Smooth muscle cell (in vitro differentiated cells): ENCODE results near the gene LY9. TPM values are rescaled to one million over a fixed set of nuclear protein-coding genes. Genes with fewer than 3 reads are reported as not detected.

Experiments
- DNase-seq: peaks from one replicate; lab custom pipeline; 2025; ENCODE audit not compliant: unreplicated experiment; lab: John Stamatoyannopoulos, UW
- H2AFZ ChIP-seq: fragments of 200-600 bp; sonication (generic); 2 replicates; pipeline ENCODE4 v1.6.0; 2016; ENCODE audit warnings: antibody characterized with exemption, low read depth, mild to moderate bottlenecking
- H3F3A ChIP-seq: fragments of 200-600 bp; sonication (generic); 2 replicates; pipeline ENCODE4 v1.6.0; 2017; ENCODE audit warnings: antibody characterized with exemption, low read depth
- H3K27ac ChIP-seq: fragments of 200-600 bp; sonication (generic); 2 replicates; pipeline ENCODE4 v1.5.1; 2016; ENCODE audit warnings: low read depth, mild to moderate bottlenecking
- H3K27me3 ChIP-seq: fragments of 200-600 bp; sonication (generic); 2 replicates; pipeline ENCODE4 v1.6.1; 2016; ENCODE audit warnings: low read depth, mild to moderate bottlenecking
- H3K36me3 ChIP-seq: fragments of 200-600 bp; sonication (generic); 2 replicates; pipeline ENCODE4 v1.5.1; 2016; ENCODE audit warnings: low read depth
- H3K4me1 ChIP-seq: fragments of 200-600 bp; sonication (generic); 2 replicates; pipeline ENCODE4 v1.5.1; 2016; ENCODE audit warnings: low read depth
- H3K4me2 ChIP-seq: fragments of 200-600 bp; sonication (generic); 2 replicates; pipeline ENCODE4 v1.6.0; 2016; ENCODE audit warnings: mild to moderate bottlenecking
- H3K4me3 ChIP-seq: fragments of 200-600 bp; sonication (generic); 2 replicates; pipeline ENCODE4 v1.5.1; 2016; ENCODE audit warnings: mild to moderate bottlenecking
- H3K79me2 ChIP-seq: fragments of 200-600 bp; sonication (generic); 2 replicates; pipeline ENCODE4 v1.6.0; 2016; ENCODE audit warnings: low read depth, mild to moderate bottlenecking
- H3K9ac ChIP-seq: fragments of 200-600 bp; sonication (generic); 2 replicates; pipeline ENCODE4 v1.6.0; 2016; ENCODE audit warnings: low read depth
- H3K9me3 ChIP-seq: fragments of 200-600 bp; sonication (generic); replicated peaks from 2 replicates; pipeline ENCODE4 v1.5.1; 2016; ENCODE audit warnings: low read depth
- H4K20me1 ChIP-seq: fragments of 200-600 bp; sonication (generic); 2 replicates; pipeline ENCODE4 v1.6.0; 2016; ENCODE audit warnings: low read depth
- WGBS: methylation state at CpG from one replicate; pipeline ENCODE4 v1.1.7; 2016; ENCODE audit warnings: low lambda C conversion rate; 5-methylcytosine and 5-hydroxymethylcytosine counted together
- polyA plus RNA-seq: library from polyadenylated mRNA; unstranded; fragments of >200 nt; fragmentation: Nextera tagmentation; extraction: Ambion mirVana; gene quantifications from 2 replicates; pipeline ENCODE4 v1.2.1, GENCODE V29; 2016
- total RNA-seq: library from RNA; depleted of rRNA; stranded (reverse); fragments of >200 nt; gene quantifications from 2 replicates; pipeline ENCODE4 v1.2.3, GENCODE V29; 2014
- TF ChIP-seq, protein P1 (sequence below): fragments of 200-600 bp; sonication (generic); IDR thresholded peaks from 2 replicates; pipeline ENCODE4 v1.5.1; 2017; ENCODE audit warnings: borderline replicate concordance, mild to moderate bottlenecking, antibody characterized with exemption; ENCODE audit not compliant: insufficient read depth, poor library complexity, severe bottlenecking

Gene LY9
- total and polyA plus RNA-seq, 2 experiments from 2014 or later: not detected

DNA sequence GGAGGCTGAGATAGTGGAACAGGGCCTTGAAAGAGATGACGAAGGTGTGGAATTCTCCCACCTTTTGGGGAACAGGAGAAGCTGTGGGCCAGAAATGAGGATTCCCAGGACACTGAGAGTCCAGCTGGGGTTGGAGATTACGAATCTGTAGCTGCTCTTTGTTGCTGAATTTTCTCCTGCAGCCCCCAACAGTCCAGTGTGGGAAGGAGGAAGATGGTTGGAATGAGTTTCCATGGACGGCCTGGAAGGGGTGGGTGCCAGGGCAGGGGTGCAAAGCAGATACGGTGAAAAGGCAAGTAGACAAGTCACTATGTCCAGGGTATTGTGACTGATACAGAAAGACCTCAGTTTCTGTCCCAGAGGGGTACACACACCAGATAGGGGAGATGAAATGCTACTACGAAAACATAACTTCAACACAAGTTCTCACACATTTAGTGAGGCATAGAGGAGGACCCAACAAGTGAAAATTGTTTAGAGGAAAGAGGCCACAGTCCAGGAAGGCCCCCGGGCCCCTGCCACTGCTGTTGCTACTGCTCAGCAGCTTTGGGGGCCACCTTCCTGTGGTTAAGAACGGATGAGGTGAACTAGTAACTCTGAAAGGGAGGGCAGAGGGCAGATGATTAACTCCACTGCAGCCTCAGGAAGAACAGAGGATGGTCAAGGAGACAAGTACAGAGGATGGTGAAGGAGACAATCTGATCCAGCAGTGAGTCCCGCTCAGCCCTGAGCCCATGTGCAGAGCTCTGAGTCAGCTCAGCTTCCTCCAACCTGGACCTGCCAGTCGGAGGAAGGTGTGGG, 59.4 kb downstream of the LY9 start:
- H2AFZ ChIP-seq: no peak overlapping the region
- H3K27me3 ChIP-seq: no peaks in the 10 kb centered on the region
- no peak for DNase-seq
- no peaks in the 10 kb centered on the region for H3K4me1 ChIP-seq
- H3K9ac ChIP-seq: no peak overlapping the region
- H3K79me2 ChIP-seq: no peaks in the 10 kb centered on the region
- H3K36me3 ChIP-seq: no peaks in the 10 kb centered on the region
- H4K20me1 ChIP-seq: no peaks in the 10 kb centered on the region
- H3K9me3 ChIP-seq: no peaks in the 10 kb centered on the region
- no peak overlapping the region for H3K4me2 ChIP-seq
- no peaks in the 10 kb centered on the region for H3F3A ChIP-seq
- H3K27ac ChIP-seq: no peak overlapping the region
- H3K4me3 ChIP-seq: no peak overlapping the region
- 82% methylated on average over 9 of the region's 9 CpGs for whole genome bisulfite sequencing
- TF ChIP-seq, protein P1, sequence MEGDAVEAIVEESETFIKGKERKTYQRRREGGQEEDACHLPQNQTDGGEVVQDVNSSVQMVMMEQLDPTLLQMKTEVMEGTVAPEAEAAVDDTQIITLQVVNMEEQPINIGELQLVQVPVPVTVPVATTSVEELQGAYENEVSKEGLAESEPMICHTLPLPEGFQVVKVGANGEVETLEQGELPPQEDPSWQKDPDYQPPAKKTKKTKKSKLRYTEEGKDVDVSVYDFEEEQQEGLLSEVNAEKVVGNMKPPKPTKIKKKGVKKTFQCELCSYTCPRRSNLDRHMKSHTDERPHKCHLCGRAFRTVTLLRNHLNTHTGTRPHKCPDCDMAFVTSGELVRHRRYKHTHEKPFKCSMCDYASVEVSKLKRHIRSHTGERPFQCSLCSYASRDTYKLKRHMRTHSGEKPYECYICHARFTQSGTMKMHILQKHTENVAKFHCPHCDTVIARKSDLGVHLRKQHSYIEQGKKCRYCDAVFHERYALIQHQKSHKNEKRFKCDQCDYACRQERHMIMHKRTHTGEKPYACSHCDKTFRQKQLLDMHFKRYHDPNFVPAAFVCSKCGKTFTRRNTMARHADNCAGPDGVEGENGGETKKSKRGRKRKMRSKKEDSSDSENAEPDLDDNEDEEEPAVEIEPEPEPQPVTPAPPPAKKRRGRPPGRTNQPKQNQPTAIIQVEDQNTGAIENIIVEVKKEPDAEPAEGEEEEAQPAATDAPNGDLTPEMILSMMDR: no peak

GRCh38 chr1:160858097-160858496, 62.1 kb downstream of the LY9 start:
- no peaks in the 10 kb centered on the region for H3K36me3 ChIP-seq
- no peaks in the 10 kb centered on the region for H3K79me2 ChIP-seq
- no peak overlapping the region for H3K4me2 ChIP-seq

GRCh38 chr1:160858507-160858906, 62.5 kb downstream of the LY9 start:
- H3K4me2 ChIP-seq: no peak overlapping the region
- H3K36me3 ChIP-seq: no peaks in the 10 kb centered on the region
- no peaks in the 10 kb centered on the region for H3K79me2 ChIP-seq
- H3F3A ChIP-seq: no peaks in the 10 kb centered on the region
- no peaks in the 10 kb centered on the region for H3K9me3 ChIP-seq
- no peaks in the 10 kb centered on the region for H3K4me1 ChIP-seq
- H2AFZ ChIP-seq: no peak overlapping the region
- TF ChIP-seq, protein P1: no peak
- H3K9ac ChIP-seq: no peak overlapping the region
- 87% methylated on average over 3 of the region's 3 CpGs for WGBS
- no peak overlapping the region for H3K27ac ChIP-seq
- H4K20me1 ChIP-seq: no peaks in the 10 kb centered on the region
- no peak for DNase-seq
- H3K27me3 ChIP-seq: no peaks in the 10 kb centered on the region
- no peak overlapping the region for H3K4me3 ChIP-seq

More at GRCh38 chr1:160858097-160858496, 62.1 kb downstream of the LY9 start:
- H3K9me3 ChIP-seq: no peaks in the 10 kb centered on the region
- H3K27ac ChIP-seq: no peak overlapping the region
- no peak overlapping the region for H3K9ac ChIP-seq
- no peaks in the 10 kb centered on the region for H3K27me3 ChIP-seq
- DNase-seq: no peak
- 86% methylated on average over 4 of the region's 4 CpGs for WGBS
- H3K4me1 ChIP-seq: no peaks in the 10 kb centered on the region
- no peaks in the 10 kb centered on the region for H4K20me1 ChIP-seq
- TF ChIP-seq, protein P1: no peak
- H2AFZ ChIP-seq: no peak overlapping the region
- no peak overlapping the region for H3K4me3 ChIP-seq
- no peaks in the 10 kb centered on the region for H3F3A ChIP-seq

- H3K79me2 ChIP-seq: no peaks in the 10 kb centered on the region
- H4K20me1 ChIP-seq: no peaks in the 10 kb centered on the region
- no peak for DNase-seq
- no peak overlapping the region for H2AFZ ChIP-seq
- H3K9ac ChIP-seq: no peak overlapping the region
- TF ChIP-seq, protein P1: no peak
- no peaks in the 10 kb centered on the region for H3K9me3 ChIP-seq
- H3K4me2 ChIP-seq: no peak overlapping the region
- H3K27me3 ChIP-seq: no peaks in the 10 kb centered on the region
- H3F3A ChIP-seq: no peaks in the 10 kb centered on the region
- no peak overlapping the region for H3K4me3 ChIP-seq
- no peak overlapping the region for H3K27ac ChIP-seq
- H3K36me3 ChIP-seq: no peaks in the 10 kb centered on the region
- 94% methylated on average over 5 of the region's 5 CpGs for WGBS
- H3K4me1 ChIP-seq: no peaks in the 10 kb centered on the region
Observed at GRCh38 chr1:160859166-160859565, 63.2 kb downstream of the LY9 start.
